ENCODE measurements around the gene LCN2. TPM values are rescaled to one million over a fixed set of nuclear protein-coding genes. Genes with fewer than 3 reads are reported as not detected.
A peak's percentile ranks its signal among the peaks of the same experiment; 100 is the strongest.

LCN2 gene
- total RNA-seq, 4 donors from 2014 or later: 0.98 to 2.6 TPM; not detected in 2

- no peak overlapping the region for H3K27ac ChIP-seq
- TF ChIP-seq POLR2A (IDR thresholded peaks at IDR 0.05) (no peak), CTCF (IDR thresholded peaks at IDR 0.05) (no peak)
Observed at GRCh38 chr9:128201441-128202369, 52.5 kb downstream of the LCN2 start.

GRCh38 chr9:128202648-128203023, 53.4 kb downstream of the LCN2 start:
- DNase-seq: no peak
- intact Hi-C loops (cut with DNase I; ENCODE audit: low total_unique reads): no loop called here
- H3K4me3 ChIP-seq: no peak overlapping the region
- H3K27me3 ChIP-seq: no peaks in the 10 kb centered on the region
- peaks cover 0 to 8% of the 10 kb centered on the region in 2 donors for H3K4me1 ChIP-seq
- TF ChIP-seq POLR2A (IDR thresholded peaks at IDR 0.05) (no peak), CTCF (IDR thresholded peaks at IDR 0.05) (no peak)
- H3K27ac ChIP-seq: peak overlapping the region in 1 of 2 donors; percentile 31
- H3K9me3 ChIP-seq: no peaks in the 10 kb centered on the region
- H3K36me3 ChIP-seq: no peaks in the 10 kb centered on the region

More at GRCh38 chr9:128201441-128202369, 52.5 kb downstream of the LCN2 start:
- DNase-seq: no peak
- H3K27me3 ChIP-seq: no peaks in the 10 kb centered on the region
- H3K9me3 ChIP-seq: no peaks in the 10 kb centered on the region
- no peak overlapping the region for H3K4me3 ChIP-seq
- peaks cover 0 to 8% of the 10 kb centered on the region in 2 donors for H3K4me1 ChIP-seq
- no peaks in the 10 kb centered on the region for H3K36me3 ChIP-seq
- intact Hi-C loops (cut with DNase I; ENCODE audit: low total_unique reads): no loop called here

Other genes with a start within 250 kb of the LCN2 start
- 100 to 1,000 TPM in 3 of 4 donors, 10 to 100 TPM in 1; 37.7 to 133 (median 111) TPM for gene ST6GALNAC6, start 249.8 kb upstream of the LCN2 start, total RNA-seq
- 10 to 100 TPM in 3 of 4 donors, under 1 TPM in 1; 0.59 to 41.7 (median 20.7) TPM for gene ST6GALNAC4, start 232.4 kb upstream of the LCN2 start, total RNA-seq
- 10 to 100 TPM in 1 of 4 donors, 1 to 10 TPM in 2, not detected in 1; 2.9 to 11.3 (median 3.2) TPM for gene PIP5KL1, start 218.7 kb upstream of the LCN2 start, total RNA-seq
- gene DPM2, start 211.6 kb upstream of the LCN2 start, total RNA-seq: 10 to 100 TPM in 3 of 4 donors, 1 to 10 TPM in 1; 6.7 to 33.1 (median 15.9) TPM
- 100 to 1,000 TPM in 1 of 4 donors, 10 to 100 TPM in 2, 1 to 10 TPM in 1; 5.0 to 140 (median 19.3) TPM for gene EEIG1, start 168.5 kb upstream of the LCN2 start, total RNA-seq
- gene NAIF1, start 82.1 kb upstream of the LCN2 start, total RNA-seq: 10 to 100 TPM in 2 of 4 donors, 1 to 10 TPM in 2; 3.8 to 27.4 (median 10.6) TPM
- gene SLC25A25, start 81.2 kb upstream of the LCN2 start, total RNA-seq: 10 to 100 TPM; 14.3 to 49.7 (median 49.0) TPM
- 100 to 1,000 TPM in 1 of 4 donors, 10 to 100 TPM in 3; 21.5 to 173 (median 64.2) TPM for gene PTGES2, start 21.7 kb upstream of the LCN2 start, total RNA-seq
- gene BBLN, start 10.8 kb downstream of the LCN2 start, total RNA-seq: 100 to 1,000 TPM in 2 of 4 donors, 10 to 100 TPM in 2; 31.3 to 198 (median 96.0) TPM
- gene CIZ1, start 42.1 kb downstream of the LCN2 start, total RNA-seq: 100 to 1,000 TPM in 1 of 4 donors, 10 to 100 TPM in 3; 31.3 to 151 (median 52.6) TPM
- 10 to 100 TPM in 3 of 4 donors, 1 to 10 TPM in 1; 5.0 to 71.5 (median 31.0) TPM for gene DNM1, start 53.9 kb downstream of the LCN2 start, total RNA-seq
- 100 to 1,000 TPM in 2 of 4 donors, 10 to 100 TPM in 2; 18.4 to 174 (median 89.9) TPM for gene GOLGA2, start 126.6 kb downstream of the LCN2 start, total RNA-seq
- 10 to 100 TPM; 10.3 to 86.1 (median 19.3) TPM for gene SWI5, start 126.8 kb downstream of the LCN2 start, total RNA-seq
- gene TRUB2, start 173.0 kb downstream of the LCN2 start, total RNA-seq: 10 to 100 TPM in 2 of 4 donors, 1 to 10 TPM in 1, under 1 TPM in 1; 0.29 to 14.0 (median 9.7) TPM
- 10 to 100 TPM in 3 of 4 donors, 1 to 10 TPM in 1; 3.2 to 37.9 (median 29.6) TPM for gene COQ4, start 173.4 kb downstream of the LCN2 start, total RNA-seq
- gene SLC27A4, start 191.1 kb downstream of the LCN2 start, total RNA-seq: 10 to 100 TPM in 2 of 4 donors, 1 to 10 TPM in 2; 4.6 to 22.7 (median 9.5) TPM
- gene URM1, start 221.9 kb downstream of the LCN2 start, total RNA-seq: 10 to 100 TPM in 3 of 4 donors, 1 to 10 TPM in 1; 6.7 to 32.0 (median 22.4) TPM